Measurements from ENCODE around the gene SLC66A3.

SLC66A3 gene

GRCh38 chr2:11166476-11166875 is 11.2 kb downstream of the SLC66A3 start:
- peaks cover 9% of the 10 kb centered on the region for H3K36me3 ChIP-seq (ENCODE audit: control insufficient read depth, insufficient read depth, low read length, severe bottlenecking)
- no peak for DNase-seq (ENCODE audit: low read depth)
- no peak overlapping the region for H3K4me3 ChIP-seq (ENCODE audit: low read length)
- H3K27me3 ChIP-seq (replicated peaks; ENCODE audit: control insufficient read depth, insufficient read depth, low read length), result no peaks in the 10 kb centered on the region
- H3K9ac ChIP-seq (ENCODE audit: low read length), result no peak overlapping the region
- H3K4me1 ChIP-seq (ENCODE audit: control insufficient read depth, insufficient read depth, low read length), result peaks cover 5% of the 10 kb centered on the region
- H3K9me3 ChIP-seq (ENCODE audit: control insufficient read depth, low read length), result no peaks in the 10 kb centered on the region

DNA sequence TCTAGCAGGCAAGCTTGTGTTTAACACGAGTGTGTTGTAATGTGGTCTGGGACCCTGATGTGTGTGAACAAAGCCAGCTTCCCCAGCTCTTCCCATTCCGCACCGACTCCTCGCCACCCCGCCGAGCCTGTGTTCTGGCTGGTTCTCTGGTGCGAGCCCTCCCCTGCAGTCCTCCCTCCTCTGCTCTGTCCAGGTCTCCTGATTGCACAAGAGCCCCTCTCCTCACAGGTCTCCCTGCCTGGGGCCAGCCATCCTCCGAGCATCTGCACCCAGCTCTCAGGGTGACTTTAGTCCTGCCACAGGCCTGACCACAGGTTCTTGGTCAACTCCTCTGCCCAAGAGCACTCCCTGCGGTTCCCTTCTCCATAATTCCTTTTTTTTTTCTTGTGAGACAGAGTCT is 13.2 kb downstream of the SLC66A3 start:
- Histone ChIP-seq H3K36me3 (ENCODE audit: control insufficient read depth, insufficient read depth, low read length, severe bottlenecking) (peaks cover 6% of the 10 kb centered on the region), H3K4me3 (ENCODE audit: low read length) (no peak overlapping the region), H3K9me3 (ENCODE audit: control insufficient read depth, low read length) (no peaks in the 10 kb centered on the region), H3K4me1 (ENCODE audit: control insufficient read depth, insufficient read depth, low read length) (peaks cover 5% of the 10 kb centered on the region), H3K9ac (ENCODE audit: low read length) (no peak overlapping the region), H3K27me3 (replicated peaks; ENCODE audit: control insufficient read depth, insufficient read depth, low read length) (no peaks in the 10 kb centered on the region)
- no peak for DNase-seq (ENCODE audit: low read depth)

DNA sequence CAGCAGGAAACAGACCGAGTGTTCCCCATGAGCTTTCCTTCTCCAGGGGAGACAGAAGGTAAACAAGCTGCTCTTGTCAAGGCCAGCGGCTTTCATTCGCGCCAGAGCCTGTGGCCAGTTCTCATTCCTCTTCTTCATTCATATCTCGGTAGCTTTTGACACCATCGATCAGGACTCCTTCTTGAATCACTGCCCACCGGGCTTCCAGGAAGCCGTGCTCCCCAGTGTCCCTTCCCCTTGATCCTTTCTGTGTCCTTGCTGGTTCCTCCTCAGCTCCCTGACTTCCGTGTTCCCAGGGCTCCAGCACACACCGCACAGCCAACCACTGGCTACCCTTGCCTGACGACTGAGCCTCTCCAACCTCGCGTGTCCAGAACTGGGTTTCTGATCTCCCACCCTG is 14.1 kb downstream of the SLC66A3 start:
- Histone ChIP-seq H3K9ac (ENCODE audit: low read length) (no peak overlapping the region), H3K4me1 (ENCODE audit: control insufficient read depth, insufficient read depth, low read length) (peaks cover 5% of the 10 kb centered on the region), H3K27me3 (replicated peaks; ENCODE audit: control insufficient read depth, insufficient read depth, low read length) (no peaks in the 10 kb centered on the region), H3K4me3 (ENCODE audit: low read length) (no peak overlapping the region), H3K36me3 (ENCODE audit: control insufficient read depth, insufficient read depth, low read length, severe bottlenecking) (no peaks in the 10 kb centered on the region), H3K9me3 (ENCODE audit: control insufficient read depth, low read length) (no peaks in the 10 kb centered on the region)
- DNase-seq (ENCODE audit: low read depth), result no peak

DNA sequence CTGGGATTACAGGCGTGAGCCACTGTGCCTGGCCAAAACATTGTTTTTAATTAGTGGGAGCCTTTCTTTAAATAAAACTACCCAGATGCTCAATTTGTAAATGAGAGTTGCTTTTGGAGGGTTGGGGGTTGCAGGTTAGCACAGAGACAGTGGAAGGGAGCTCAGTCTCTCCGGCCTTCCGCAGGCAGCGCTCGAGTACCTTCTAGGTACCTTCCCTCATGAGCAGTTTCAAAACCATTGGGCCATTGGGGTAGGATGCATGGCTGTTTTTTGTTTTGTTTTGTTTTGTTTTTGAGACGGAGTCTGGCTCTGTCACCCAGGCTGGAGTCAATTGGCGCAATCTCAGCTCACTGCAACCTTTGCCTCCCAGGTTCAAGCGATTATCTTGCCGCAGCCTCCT is 19.0 kb downstream of the SLC66A3 start:
- H3K27me3 ChIP-seq (replicated peaks; ENCODE audit: control insufficient read depth, insufficient read depth, low read length), result no peaks in the 10 kb centered on the region
- no peak for DNase-seq (ENCODE audit: low read depth)
- H3K9me3 ChIP-seq (ENCODE audit: control insufficient read depth, low read length), result no peaks in the 10 kb centered on the region
- no peak overlapping the region for H3K4me3 ChIP-seq (ENCODE audit: low read length)
- H3K9ac ChIP-seq (ENCODE audit: low read length), result no peak overlapping the region
- H3K36me3 ChIP-seq (ENCODE audit: control insufficient read depth, insufficient read depth, low read length, severe bottlenecking), result peaks cover 29% of the 10 kb centered on the region
- H3K4me1 ChIP-seq (ENCODE audit: control insufficient read depth, insufficient read depth, low read length), result peaks cover 26% of the 10 kb centered on the region

DNA sequence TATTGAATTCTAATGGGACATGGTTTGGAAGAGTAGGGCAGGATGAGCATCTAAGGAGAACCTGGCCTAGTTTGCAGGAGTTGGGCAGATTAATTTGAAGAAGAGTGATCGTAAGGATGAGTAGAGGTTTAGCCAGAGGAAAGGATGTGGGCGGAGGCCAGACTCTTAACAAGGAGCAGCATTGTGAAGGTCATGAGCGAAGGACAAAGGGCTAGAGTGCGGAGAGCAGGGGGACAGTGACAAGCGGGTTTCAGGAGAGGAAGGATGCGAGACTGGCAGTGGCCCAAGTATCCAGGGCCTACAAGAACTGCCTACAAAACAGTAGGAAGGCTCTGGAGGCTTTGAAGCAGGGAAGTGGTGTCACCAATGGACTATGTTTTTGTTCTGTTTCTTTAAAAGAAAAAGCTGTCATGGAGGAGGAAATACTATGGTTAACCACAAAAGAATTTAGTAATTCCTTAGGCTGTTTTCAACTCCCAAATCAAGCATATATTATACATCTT is 20.1 kb downstream of the SLC66A3 start:
- peaks cover 39% of the 10 kb centered on the region for H3K36me3 ChIP-seq (ENCODE audit: control insufficient read depth, insufficient read depth, low read length, severe bottlenecking)
- no peak overlapping the region for H3K4me3 ChIP-seq (ENCODE audit: low read length)
- H3K9ac ChIP-seq (ENCODE audit: low read length), result no peak overlapping the region

DNA sequence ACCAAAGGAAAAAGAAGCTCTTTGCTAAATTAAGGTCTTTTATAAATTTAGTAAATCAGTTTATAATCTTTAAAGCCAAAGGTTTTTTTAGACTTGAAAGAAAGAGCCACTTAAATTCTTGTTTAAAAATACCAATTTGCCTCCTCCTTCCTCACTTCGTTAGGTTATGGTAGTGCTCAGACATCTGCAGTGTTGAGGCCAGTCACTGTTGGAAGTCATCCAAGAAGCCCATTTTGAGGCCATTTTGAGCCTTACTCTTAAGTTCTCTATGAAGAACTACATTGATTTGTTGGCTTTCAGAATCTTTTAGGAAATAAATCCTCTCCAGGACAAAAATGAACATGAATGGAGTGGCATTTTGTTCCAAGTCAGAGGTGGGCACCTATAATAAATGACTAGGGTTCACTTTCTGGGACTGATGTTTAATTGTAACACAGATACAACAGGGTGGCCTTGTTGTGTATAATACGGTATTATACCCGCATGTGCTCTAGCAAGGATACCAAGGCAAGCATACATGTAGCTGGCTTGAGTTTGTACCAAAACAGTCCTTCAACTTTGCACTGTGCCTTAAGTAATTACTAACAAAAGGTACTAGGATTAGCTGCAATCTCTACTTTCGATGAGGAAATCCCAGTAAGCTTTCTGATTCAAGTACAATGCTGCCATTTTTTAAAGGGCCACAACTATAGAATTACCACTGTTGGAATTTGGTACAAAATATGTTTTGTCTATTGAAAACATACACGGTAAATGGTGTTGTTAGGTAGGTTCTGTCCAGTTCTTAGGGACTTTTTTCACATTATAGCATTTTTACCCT is 22.8 kb downstream of the SLC66A3 start:
- Histone ChIP-seq H3K36me3 (ENCODE audit: control insufficient read depth, insufficient read depth, low read length, severe bottlenecking) (peaks cover 64% of the 10 kb centered on the region), H3K27me3 (replicated peaks; ENCODE audit: control insufficient read depth, insufficient read depth, low read length) (no peaks in the 10 kb centered on the region), H3K4me1 (ENCODE audit: control insufficient read depth, insufficient read depth, low read length) (peaks cover 23% of the 10 kb centered on the region), H3K9me3 (ENCODE audit: control insufficient read depth, low read length) (no peaks in the 10 kb centered on the region), H3K9ac (ENCODE audit: low read length) (no peak overlapping the region), H3K4me3 (ENCODE audit: low read length) (no peak overlapping the region)
- DNase-seq (ENCODE audit: low read depth), result no peak

More for the DNA sequence above, 20.1 kb downstream of the SLC66A3 start:
- no peaks in the 10 kb centered on the region for H3K9me3 ChIP-seq (ENCODE audit: control insufficient read depth, low read length)
- H3K4me1 ChIP-seq (ENCODE audit: control insufficient read depth, insufficient read depth, low read length), result peaks cover 23% of the 10 kb centered on the region
- H3K27me3 ChIP-seq (replicated peaks; ENCODE audit: control insufficient read depth, insufficient read depth, low read length), result no peaks in the 10 kb centered on the region
- peak; percentile 36 for DNase-seq (ENCODE audit: low read depth)

DNA sequence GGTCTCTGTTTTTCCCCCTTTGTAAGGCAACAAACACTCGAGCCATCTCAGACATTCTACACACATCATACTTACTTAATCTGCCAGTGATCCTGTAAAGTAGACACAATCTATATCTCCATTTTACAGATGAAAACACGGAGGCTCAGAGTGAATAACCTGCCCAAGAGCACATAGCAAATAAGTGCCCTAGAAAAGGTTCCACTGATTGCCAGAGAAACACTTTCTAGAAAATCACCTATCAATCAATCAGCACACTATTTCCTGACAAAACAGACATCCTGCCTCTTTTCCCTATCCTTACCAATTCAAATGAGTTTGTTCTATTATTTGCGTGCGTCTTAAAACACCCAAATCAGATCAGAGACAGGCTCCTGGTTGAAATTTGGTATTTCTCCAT is 23.9 kb downstream of the SLC66A3 start:
- no peaks in the 10 kb centered on the region for H3K9me3 ChIP-seq (ENCODE audit: control insufficient read depth, low read length)
- H3K27me3 ChIP-seq (replicated peaks; ENCODE audit: control insufficient read depth, insufficient read depth, low read length), result no peaks in the 10 kb centered on the region
- DNase-seq (ENCODE audit: low read depth), result no peak
- H3K4me3 ChIP-seq (ENCODE audit: low read length), result no peak overlapping the region
- peaks cover 23% of the 10 kb centered on the region for H3K4me1 ChIP-seq (ENCODE audit: control insufficient read depth, insufficient read depth, low read length)
- H3K9ac ChIP-seq (ENCODE audit: low read length), result no peak overlapping the region
- peaks cover 75% of the 10 kb centered on the region for H3K36me3 ChIP-seq (ENCODE audit: control insufficient read depth, insufficient read depth, low read length, severe bottlenecking)

DNA sequence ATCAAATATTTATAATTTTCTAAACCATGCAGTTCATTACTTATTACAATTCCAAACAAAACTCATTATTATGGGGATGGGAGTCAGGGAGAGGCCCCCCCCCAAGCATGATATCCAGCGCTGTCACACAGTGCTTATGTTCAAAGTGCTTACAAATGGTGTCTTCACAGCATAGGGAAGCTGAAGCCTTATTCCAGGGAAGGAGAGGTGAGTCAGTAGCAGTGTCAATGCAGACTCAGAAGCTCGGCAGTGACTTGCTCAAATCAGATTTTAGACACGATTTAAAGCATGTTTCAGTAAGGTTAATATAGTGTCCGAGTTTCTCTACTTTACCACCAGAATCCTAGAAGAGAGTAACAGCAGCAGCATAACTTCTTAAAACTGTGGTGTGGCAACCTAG is 24.6 kb downstream of the SLC66A3 start:
- Histone ChIP-seq H3K9me3 (ENCODE audit: control insufficient read depth, low read length) (no peaks in the 10 kb centered on the region), H3K27me3 (replicated peaks; ENCODE audit: control insufficient read depth, insufficient read depth, low read length) (no peaks in the 10 kb centered on the region), H3K9ac (ENCODE audit: low read length) (no peak overlapping the region), H3K4me1 (ENCODE audit: control insufficient read depth, insufficient read depth, low read length) (peaks cover 22% of the 10 kb centered on the region), H3K36me3 (ENCODE audit: control insufficient read depth, insufficient read depth, low read length, severe bottlenecking) (peaks cover 80% of the 10 kb centered on the region), H3K4me3 (ENCODE audit: low read length) (no peak overlapping the region)
- no peak for DNase-seq (ENCODE audit: low read depth)

GRCh38 chr2:11180653-11181052 is 25.4 kb downstream of the SLC66A3 start:
- Histone ChIP-seq H3K9ac (ENCODE audit: low read length) (no peak overlapping the region), H3K36me3 (ENCODE audit: control insufficient read depth, insufficient read depth, low read length, severe bottlenecking) (peaks cover 77% of the 10 kb centered on the region), H3K9me3 (ENCODE audit: control insufficient read depth, low read length) (no peaks in the 10 kb centered on the region), H3K27me3 (replicated peaks; ENCODE audit: control insufficient read depth, insufficient read depth, low read length) (no peaks in the 10 kb centered on the region), H3K4me1 (ENCODE audit: control insufficient read depth, insufficient read depth, low read length) (peaks cover 14% of the 10 kb centered on the region), H3K4me3 (ENCODE audit: low read length) (no peak overlapping the region)
- DNase-seq (ENCODE audit: low read depth), result no peak

DNA sequence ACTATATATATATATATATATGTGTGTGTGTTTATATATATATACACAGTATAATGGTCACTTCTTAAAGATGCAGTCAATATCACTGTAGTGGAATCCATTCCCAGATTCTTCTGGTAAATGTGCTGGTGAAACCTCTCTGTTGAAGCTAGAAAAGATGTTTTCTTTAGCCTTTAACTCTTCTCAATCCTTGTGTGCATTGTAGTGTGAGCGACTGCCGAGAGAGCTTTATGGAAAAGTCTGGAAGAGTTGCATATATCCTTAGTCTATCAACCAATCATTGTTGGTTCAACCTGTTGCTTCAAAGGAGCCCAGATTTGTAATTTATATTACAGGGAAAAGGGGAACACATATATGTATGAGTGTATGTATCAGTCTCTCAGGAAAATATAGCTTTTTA is 27.7 kb downstream of the SLC66A3 start:
- no peak overlapping the region for H3K4me3 ChIP-seq (ENCODE audit: low read length)
- H3K4me1 ChIP-seq (ENCODE audit: control insufficient read depth, insufficient read depth, low read length), result peaks cover 21% of the 10 kb centered on the region
- H3K27me3 ChIP-seq (replicated peaks; ENCODE audit: control insufficient read depth, insufficient read depth, low read length), result no peaks in the 10 kb centered on the region
- DNase-seq (ENCODE audit: low read depth), result no peak
- peaks cover 90% of the 10 kb centered on the region for H3K36me3 ChIP-seq (ENCODE audit: control insufficient read depth, insufficient read depth, low read length, severe bottlenecking)
- H3K9ac ChIP-seq (ENCODE audit: low read length), result no peak overlapping the region
- no peaks in the 10 kb centered on the region for H3K9me3 ChIP-seq (ENCODE audit: control insufficient read depth, low read length)

GRCh38 chr2:11186145-11186544 is 30.9 kb downstream of the SLC66A3 start:
- no peaks in the 10 kb centered on the region for H3K9me3 ChIP-seq (ENCODE audit: control insufficient read depth, low read length)
- no peak overlapping the region for H3K4me3 ChIP-seq (ENCODE audit: low read length)
- no peaks in the 10 kb centered on the region for H3K27me3 ChIP-seq (replicated peaks; ENCODE audit: control insufficient read depth, insufficient read depth, low read length)
- H3K36me3 ChIP-seq (ENCODE audit: control insufficient read depth, insufficient read depth, low read length, severe bottlenecking), result peaks cover 87% of the 10 kb centered on the region
- H3K9ac ChIP-seq (ENCODE audit: low read length), result no peak overlapping the region
- no peak for DNase-seq (ENCODE audit: low read depth)
- H3K4me1 ChIP-seq (ENCODE audit: control insufficient read depth, insufficient read depth, low read length), result peaks cover 11% of the 10 kb centered on the region
